ENCODE measurements around the gene SYT12.

SYT12 gene

DNA sequence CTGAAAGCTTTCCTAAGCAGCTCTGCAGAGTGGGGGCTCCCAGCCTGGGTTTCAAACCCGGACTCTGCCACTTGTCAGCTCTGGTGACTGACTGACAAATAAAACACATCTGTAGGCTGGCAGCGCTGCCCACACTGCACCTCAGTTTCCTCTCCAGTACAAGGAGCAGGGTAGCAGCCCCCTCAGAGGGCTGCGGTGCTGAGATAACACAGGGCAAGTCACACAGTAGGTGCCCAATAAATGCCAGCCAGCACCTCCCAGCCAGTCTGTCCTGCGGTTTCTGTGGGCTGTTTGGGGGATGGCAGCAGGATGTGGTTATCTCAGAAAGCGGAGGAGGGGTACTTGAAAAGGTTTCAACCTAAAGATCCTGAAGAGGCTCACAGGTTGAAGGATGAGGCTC is 1.5 kb downstream of the SYT12 start (continued):
- no peak for TF ChIP-seq ZNF449 (tag by site-specific recombination; IDR thresholded peaks at IDR 0.05)
- TF ChIP-seq, protein P1, sequence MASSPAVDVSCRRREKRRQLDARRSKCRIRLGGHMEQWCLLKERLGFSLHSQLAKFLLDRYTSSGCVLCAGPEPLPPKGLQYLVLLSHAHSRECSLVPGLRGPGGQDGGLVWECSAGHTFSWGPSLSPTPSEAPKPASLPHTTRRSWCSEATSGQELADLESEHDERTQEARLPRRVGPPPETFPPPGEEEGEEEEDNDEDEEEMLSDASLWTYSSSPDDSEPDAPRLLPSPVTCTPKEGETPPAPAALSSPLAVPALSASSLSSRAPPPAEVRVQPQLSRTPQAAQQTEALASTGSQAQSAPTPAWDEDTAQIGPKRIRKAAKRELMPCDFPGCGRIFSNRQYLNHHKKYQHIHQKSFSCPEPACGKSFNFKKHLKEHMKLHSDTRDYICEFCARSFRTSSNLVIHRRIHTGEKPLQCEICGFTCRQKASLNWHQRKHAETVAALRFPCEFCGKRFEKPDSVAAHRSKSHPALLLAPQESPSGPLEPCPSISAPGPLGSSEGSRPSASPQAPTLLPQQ (tag by site-specific recombination; IDR thresholded peaks at IDR 0.05): no peak
- TF ChIP-seq BCL11A (tag by site-specific recombination; IDR thresholded peaks at IDR 0.05; ENCODE audit: low read depth): no peak

DNA sequence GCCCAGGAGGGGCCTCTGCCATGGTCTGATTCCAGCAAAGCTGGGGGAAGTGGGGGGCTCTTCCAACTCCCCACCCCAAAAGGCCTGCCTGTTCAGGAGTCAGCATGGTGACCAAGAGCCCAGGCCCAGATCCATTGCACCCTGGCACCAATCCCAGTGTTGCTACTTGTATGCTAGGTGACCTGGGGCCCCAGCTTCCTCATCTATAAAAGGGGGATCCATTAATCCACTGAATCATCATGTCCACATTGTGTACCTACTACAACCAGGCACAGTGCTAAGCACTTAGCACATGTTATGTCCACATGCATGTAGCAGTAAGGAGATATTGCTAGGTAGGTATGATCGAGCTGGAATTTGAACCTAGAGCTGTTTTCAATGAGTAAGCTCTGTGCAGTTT is 2.0 kb downstream of the SYT12 start:
- no peak overlapping the region for H3K27ac ChIP-seq (ENCODE audit: extremely low read depth, low read depth, low read length)
- ChIA-PET CTCF (interaction anchor here (0.6 to 2.8 kb wide), 5 partner anchors 13 to 713 kb away, joined by 3 to 10 read pairs (median 5); no protein-coding TSS in a partner anchor), POLR2A (no interaction called here)
- H3K9me3 ChIP-seq (ENCODE audit: control insufficient read depth, insufficient read depth, low read depth, low read length): no peaks in the 10 kb centered on the region
- TF ChIP-seq ZNF624 (tag by site-specific recombination; IDR thresholded peaks at IDR 0.05): no peak
- 0 out of 2 replicates have a peak, but pooled peaks have one; percentile 2 for TF ChIP-seq ZNF398 (tag by site-specific recombination; IDR thresholded peaks at IDR 0.05)
- TF ChIP-seq, protein P2, sequence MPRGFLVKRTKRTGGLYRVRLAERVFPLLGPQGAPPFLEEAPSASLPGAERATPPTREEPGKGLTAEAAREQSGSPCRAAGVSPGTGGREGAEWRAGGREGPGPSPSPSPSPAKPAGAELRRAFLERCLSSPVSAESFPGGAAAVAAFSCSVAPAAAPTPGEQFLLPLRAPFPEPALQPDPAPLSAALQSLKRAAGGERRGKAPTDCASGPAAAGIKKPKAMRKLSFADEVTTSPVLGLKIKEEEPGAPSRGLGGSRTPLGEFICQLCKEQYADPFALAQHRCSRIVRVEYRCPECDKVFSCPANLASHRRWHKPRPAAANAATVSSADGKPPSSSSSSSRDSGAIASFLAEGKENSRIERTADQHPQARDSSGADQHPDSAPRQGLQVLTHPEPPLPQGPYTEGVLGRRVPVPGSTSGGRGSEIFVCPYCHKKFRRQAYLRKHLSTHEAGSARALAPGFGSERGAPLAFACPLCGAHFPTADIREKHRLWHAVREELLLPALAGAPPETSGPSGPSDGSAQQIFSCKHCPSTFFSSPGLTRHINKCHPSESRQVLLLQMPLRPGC (tag by site-specific recombination; IDR thresholded peaks at IDR 0.05): no peak
- no peak for TF ChIP-seq ZNF664 (tag by site-specific recombination; IDR thresholded peaks at IDR 0.05)
- peak; percentile 62; the same call in 1 of the 2 replicates for TF ChIP-seq ZNF600 (tag by site-specific recombination; IDR thresholded peaks at IDR 0.05)
- TF ChIP-seq, protein P3, sequence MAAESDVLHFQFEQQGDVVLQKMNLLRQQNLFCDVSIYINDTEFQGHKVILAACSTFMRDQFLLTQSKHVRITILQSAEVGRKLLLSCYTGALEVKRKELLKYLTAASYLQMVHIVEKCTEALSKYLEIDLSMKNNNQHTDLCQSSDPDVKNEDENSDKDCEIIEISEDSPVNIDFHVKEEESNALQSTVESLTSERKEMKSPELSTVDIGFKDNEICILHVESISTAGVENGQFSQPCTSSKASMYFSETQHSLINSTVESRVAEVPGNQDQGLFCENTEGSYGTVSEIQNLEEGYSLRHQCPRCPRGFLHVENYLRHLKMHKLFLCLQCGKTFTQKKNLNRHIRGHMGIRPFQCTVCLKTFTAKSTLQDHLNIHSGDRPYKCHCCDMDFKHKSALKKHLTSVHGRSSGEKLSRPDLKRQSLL (tag by site-specific recombination; IDR thresholded peaks at IDR 0.05): peak; percentile 31; the same call in 1 of the 2 replicates
- no peak overlapping the region for H3K4me3 ChIP-seq (ENCODE audit: low read depth, low read length)
- peaks cover 5% of the 10 kb centered on the region for H3K4me1 ChIP-seq (ENCODE audit: control insufficient read depth, insufficient read depth, low read length)
- no peaks in the 10 kb centered on the region for H3K36me3 ChIP-seq (ENCODE audit: control insufficient read depth in 2 of 2, insufficient read depth in 1 of 2, low read length in 2 of 2)

DNA sequence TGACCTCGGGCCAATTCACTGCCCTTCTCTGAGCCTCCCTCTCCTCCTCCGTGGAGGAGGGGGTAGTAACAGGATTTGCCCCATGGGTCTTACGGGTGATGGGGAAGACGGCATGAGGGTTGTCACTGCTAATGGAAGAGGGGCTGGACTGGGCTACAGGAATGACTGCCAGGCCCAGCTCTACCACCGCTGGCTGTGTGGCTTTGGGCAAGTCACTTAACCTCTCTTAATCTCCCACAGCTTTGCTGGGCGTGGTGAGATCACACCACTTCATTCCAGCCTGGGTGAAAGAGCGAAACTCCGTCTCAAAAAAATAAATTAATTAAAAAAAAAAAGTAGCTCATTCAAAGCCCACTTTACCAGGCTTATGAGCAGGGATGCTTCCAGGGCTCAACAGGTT is 2.8 kb downstream of the SYT12 start:
- H3K27ac ChIP-seq (ENCODE audit: extremely low read depth, low read depth, low read length): no peak overlapping the region
- ChIA-PET CTCF (interaction anchor here (0.6 to 2.8 kb wide), 6 partner anchors 15 to 1133 kb away, joined by 3 to 10 read pairs (median 4); no protein-coding TSS in a partner anchor), POLR2A (no interaction called here)
- H3K9me3 ChIP-seq (ENCODE audit: control insufficient read depth, insufficient read depth, low read depth, low read length): no peaks in the 10 kb centered on the region
- peaks cover 5% of the 10 kb centered on the region for H3K4me1 ChIP-seq (ENCODE audit: control insufficient read depth, insufficient read depth, low read length)
- H3K36me3 ChIP-seq (ENCODE audit: control insufficient read depth in 2 of 2, insufficient read depth in 1 of 2, low read length in 2 of 2): no peaks in the 10 kb centered on the region
- no peak overlapping the region for H3K4me3 ChIP-seq (ENCODE audit: low read depth, low read length)
- no peak for TF ChIP-seq ZBTB7A (tag by site-specific recombination; IDR thresholded peaks at IDR 0.05; ENCODE audit: low read depth)
- TF ChIP-seq SCRT2 (tag by site-specific recombination; IDR thresholded peaks at IDR 0.05): peak; percentile 72
- no peak for TF ChIP-seq ZSCAN4 (tag by site-specific recombination; IDR thresholded peaks at IDR 0.05)
- no peak for TF ChIP-seq KLF17 (tag by site-specific recombination; IDR thresholded peaks at IDR 0.05)
- no peak for TF ChIP-seq ZNF214 (tag by site-specific recombination; IDR thresholded peaks at IDR 0.05; ENCODE audit: borderline replicate concordance)
- TF ChIP-seq, protein P4, sequence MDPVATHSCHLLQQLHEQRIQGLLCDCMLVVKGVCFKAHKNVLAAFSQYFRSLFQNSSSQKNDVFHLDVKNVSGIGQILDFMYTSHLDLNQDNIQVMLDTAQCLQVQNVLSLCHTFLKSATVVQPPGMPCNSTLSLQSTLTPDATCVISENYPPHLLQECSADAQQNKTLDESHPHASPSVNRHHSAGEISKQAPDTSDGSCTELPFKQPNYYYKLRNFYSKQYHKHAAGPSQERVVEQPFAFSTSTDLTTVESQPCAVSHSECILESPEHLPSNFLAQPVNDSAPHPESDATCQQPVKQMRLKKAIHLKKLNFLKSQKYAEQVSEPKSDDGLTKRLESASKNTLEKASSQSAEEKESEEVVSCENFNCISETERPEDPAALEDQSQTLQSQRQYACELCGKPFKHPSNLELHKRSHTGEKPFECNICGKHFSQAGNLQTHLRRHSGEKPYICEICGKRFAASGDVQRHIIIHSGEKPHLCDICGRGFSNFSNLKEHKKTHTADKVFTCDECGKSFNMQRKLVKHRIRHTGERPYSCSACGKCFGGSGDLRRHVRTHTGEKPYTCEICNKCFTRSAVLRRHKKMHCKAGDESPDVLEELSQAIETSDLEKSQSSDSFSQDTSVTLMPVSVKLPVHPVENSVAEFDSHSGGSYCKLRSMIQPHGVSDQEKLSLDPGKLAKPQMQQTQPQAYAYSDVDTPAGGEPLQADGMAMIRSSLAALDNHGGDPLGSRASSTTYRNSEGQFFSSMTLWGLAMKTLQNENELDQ (tag by site-specific recombination; IDR thresholded peaks at IDR 0.05; ENCODE audit: low read depth): no peak
- TF ChIP-seq SCRT1 (tag by site-specific recombination; IDR thresholded peaks at IDR 0.05; ENCODE audit: borderline replicate concordance): 0 out of 2 replicates have a peak, but pooled peaks have one; percentile 50
- no peak for TF ChIP-seq ZNF623 (tag by site-specific recombination; IDR thresholded peaks at IDR 0.05)
- TF ChIP-seq ZNF768 (tag by site-specific recombination; IDR thresholded peaks at IDR 0.05): peak; percentile 54; the same call in 1 of the 2 replicates
- no peak for TF ChIP-seq ZNF654 (tag by site-specific recombination; IDR thresholded peaks at IDR 0.05; ENCODE audit: low read depth)
- no peak for TF ChIP-seq ZNF184 (tag by site-specific recombination; IDR thresholded peaks at IDR 0.05)
